ENCODE measurements around the gene FHAD1. TPM values are rescaled to one million over a fixed set of nuclear protein-coding genes. Genes with fewer than 3 reads are reported as not detected.

Gene FHAD1
- total and polyA plus RNA-seq, 9 of the 15 experiments (the other 6 are each of a cell fraction or from before 2014, with no cell fraction given) = 0.32 to 2.1 (median 1.5) TPM; not detected in 1

DNA sequence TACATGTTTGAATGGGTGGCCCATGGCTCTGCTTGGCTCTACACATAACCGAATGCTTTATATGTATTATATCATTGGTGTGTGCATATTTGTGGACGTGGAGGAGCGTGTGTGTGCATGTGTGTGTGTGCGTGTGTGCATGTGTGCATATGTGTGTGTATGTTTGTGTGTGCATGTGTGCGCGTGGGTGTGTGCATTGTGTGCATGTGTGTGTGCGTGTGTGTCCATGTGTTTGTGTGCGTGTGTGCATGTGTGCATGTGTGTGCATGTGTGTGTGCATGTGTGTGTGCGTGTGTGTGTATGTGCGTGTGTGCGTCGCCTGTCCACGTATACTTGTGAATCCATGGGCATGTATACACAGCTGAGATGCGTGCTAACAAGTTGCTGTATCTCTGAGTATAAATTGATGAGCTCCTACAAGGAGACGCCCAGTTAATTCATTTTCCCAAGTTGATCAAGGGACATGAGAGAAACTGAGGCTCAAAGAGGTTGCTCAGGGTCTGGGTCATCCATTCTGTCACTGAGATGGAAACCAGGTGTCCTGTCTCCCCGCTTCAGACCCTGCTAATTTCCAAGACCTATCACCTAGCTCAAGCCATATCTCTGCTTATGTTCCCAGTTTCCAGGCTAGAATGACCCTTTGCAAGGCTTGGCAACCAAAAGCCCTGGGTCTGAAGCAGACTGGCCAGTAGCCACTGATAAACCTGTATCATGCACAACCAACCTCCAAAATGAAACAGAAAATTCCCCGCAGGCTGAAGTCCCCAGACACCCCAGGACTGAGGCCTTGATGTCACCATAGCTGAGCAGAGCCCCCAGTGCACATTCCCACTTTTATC, 188.4 kb downstream of the FHAD1 start:
- no peaks in the 10 kb centered on the region for H3K27me3 ChIP-seq (ENCODE audit: control insufficient read depth in 2 of 2, insufficient read depth in 2 of 2, low read length in 2 of 2)
- no peaks in the 10 kb centered on the region for H3K79me2 ChIP-seq (ENCODE audit: control insufficient read depth, insufficient read depth, low read length)
- peaks cover 3% of the 10 kb centered on the region; the same call in 1 of the 3 replicates for H3K36me3 ChIP-seq (ENCODE audit: control insufficient read depth, insufficient read depth, low read length)
- H3K4me2 ChIP-seq (ENCODE audit: insufficient read depth, low read length) = no peak overlapping the region
- H4K20me1 ChIP-seq (replicated peaks; ENCODE audit: control insufficient read depth, insufficient read depth, low read length) = peaks cover 8% of the 10 kb centered on the region; the same call in 1 of the 2 replicates
- CTCF ChIA-PET (ENCODE audit: low intra/inter-chr PET ratio) = no interaction called here
- H3K9me3 ChIP-seq (replicated peaks; ENCODE audit: control insufficient read depth, insufficient read depth, low read depth, low read length) = no peaks in the 10 kb centered on the region
- H3K9ac ChIP-seq (ENCODE audit: insufficient read depth in 1 of 2, low read depth in 2 of 2, low read length in 2 of 2) = no peak overlapping the region
- 66% methylated on average over 17 of the region's 17 CpGs for WGBS (ENCODE audit: insufficient coverage, low coverage, missing lambda C conversion rate)
- H3K4me3 ChIP-seq = no peak overlapping the region
- H3K4me1 ChIP-seq (replicated peaks in 1 of 2; ENCODE audit: control insufficient read depth in 2 of 2, insufficient read depth in 2 of 2, low read length in 2 of 2) = peaks cover 4 to 18% of the 10 kb centered on the region in 2 experiments; a peak in 3 of 5 replicates
- no peaks in the 10 kb centered on the region for H3K9me1 ChIP-seq (ENCODE audit: control insufficient read depth, insufficient read depth, low read length)
- POLR2A ChIA-PET = interaction anchor here (0.5 to 0.8 kb wide), 5 partner anchors 23 to 1290 kb away, joined by 3 to 6 read pairs (median 3); no protein-coding TSS in a partner anchor
- H2AFZ ChIP-seq (ENCODE audit: low read depth, low read length) = no peak overlapping the region
- no TSS peak for BruUV-seq (replicated peaks)
- in situ Hi-C loops (cut with MboI) = no loop called here
- ATAC-seq (no peak), FAIRE-seq (peak; percentile 46), DNase-seq (ENCODE audit: extremely low read depth in 1 of 4, low spot score in 3 of 4) (no peak)
- intact Hi-C loops (cut with micrococcal nuclease) = loop anchor here (10.0 kb wide), 1 partner anchor 281 kb away; the partner anchor contains the start of gene TMEM51
- no peak overlapping the region for H3K27ac ChIP-seq (ENCODE audit: extremely low read depth, low read depth, low read length)
- no peak for TF ChIP-seq MYC (IDR thresholded peaks at IDR 0.05; ENCODE audit: low read depth, low read length)
- no peak for TF ChIP-seq MYC (CRISPR knock-in tag; IDR thresholded peaks at IDR 0.05; ENCODE audit: borderline replicate concordance, low read depth)
- TF ChIP-seq WHSC1 (IDR thresholded peaks at IDR 0.05; ENCODE audit: low read length) = no peak
- TF ChIP-seq HDAC2 (IDR thresholded peaks at IDR 0.05) = no peak
- no peak for TF ChIP-seq THRAP3 (IDR thresholded peaks at IDR 0.05; ENCODE audit: borderline replicate concordance)
- no peak for TF ChIP-seq ZNF512 (tag; IDR thresholded peaks at IDR 0.05)
- TF ChIP-seq ATF6 (CRISPR knock-in tag; IDR thresholded peaks at IDR 0.05) = no peak
- no peak for TF ChIP-seq GABPB1 (CRISPR knock-in tag; IDR thresholded peaks at IDR 0.05)
- TF ChIP-seq HEY1 (CRISPR knock-in tag; IDR thresholded peaks at IDR 0.05; ENCODE audit: borderline replicate concordance) = no peak
- peak in 1 of 2 experiments; percentile 84; a peak in 2 of 4 replicates for TF ChIP-seq KDM1A (IDR thresholded peaks at IDR 0.05)
- TF ChIP-seq FOXA1 (IDR thresholded peaks at IDR 0.05; ENCODE audit: borderline replicate concordance) = no peak
- TF ChIP-seq, protein P1, sequence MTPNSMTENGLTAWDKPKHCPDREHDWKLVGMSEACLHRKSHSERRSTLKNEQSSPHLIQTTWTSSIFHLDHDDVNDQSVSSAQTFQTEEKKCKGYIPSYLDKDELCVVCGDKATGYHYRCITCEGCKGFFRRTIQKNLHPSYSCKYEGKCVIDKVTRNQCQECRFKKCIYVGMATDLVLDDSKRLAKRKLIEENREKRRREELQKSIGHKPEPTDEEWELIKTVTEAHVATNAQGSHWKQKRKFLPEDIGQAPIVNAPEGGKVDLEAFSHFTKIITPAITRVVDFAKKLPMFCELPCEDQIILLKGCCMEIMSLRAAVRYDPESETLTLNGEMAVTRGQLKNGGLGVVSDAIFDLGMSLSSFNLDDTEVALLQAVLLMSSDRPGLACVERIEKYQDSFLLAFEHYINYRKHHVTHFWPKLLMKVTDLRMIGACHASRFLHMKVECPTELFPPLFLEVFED (CRISPR knock-in tag; conservative IDR thresholded peaks at IDR 0.05) = 0 out of 2 replicates have a peak, but pooled peaks have one; percentile 7
- TF ChIP-seq, protein P2, sequence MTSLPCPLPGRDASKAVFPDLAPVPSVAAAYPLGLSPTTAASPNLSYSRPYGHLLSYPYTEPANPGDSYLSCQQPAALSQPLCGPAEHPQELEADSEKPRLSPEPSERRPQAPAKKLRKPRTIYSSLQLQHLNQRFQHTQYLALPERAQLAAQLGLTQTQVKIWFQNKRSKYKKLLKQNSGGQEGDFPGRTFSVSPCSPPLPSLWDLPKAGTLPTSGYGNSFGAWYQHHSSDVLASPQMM (CRISPR knock-in tag; IDR thresholded peaks at IDR 0.05) = no peak
- TF ChIP-seq GATAD2B (IDR thresholded peaks at IDR 0.05; ENCODE audit: borderline replicate concordance) = no peak
- no peak for TF ChIP-seq SMARCA5 (IDR thresholded peaks at IDR 0.05)
- peak; percentile 70 for TF ChIP-seq MYNN (IDR thresholded peaks at IDR 0.05)
- TF ChIP-seq MYNN (CRISPR knock-in tag; IDR thresholded peaks at IDR 0.05) = no peak

All from K562 (cell line).